ENCODE measurements around the gene DENND2C.

The DENND2C gene, protein sequence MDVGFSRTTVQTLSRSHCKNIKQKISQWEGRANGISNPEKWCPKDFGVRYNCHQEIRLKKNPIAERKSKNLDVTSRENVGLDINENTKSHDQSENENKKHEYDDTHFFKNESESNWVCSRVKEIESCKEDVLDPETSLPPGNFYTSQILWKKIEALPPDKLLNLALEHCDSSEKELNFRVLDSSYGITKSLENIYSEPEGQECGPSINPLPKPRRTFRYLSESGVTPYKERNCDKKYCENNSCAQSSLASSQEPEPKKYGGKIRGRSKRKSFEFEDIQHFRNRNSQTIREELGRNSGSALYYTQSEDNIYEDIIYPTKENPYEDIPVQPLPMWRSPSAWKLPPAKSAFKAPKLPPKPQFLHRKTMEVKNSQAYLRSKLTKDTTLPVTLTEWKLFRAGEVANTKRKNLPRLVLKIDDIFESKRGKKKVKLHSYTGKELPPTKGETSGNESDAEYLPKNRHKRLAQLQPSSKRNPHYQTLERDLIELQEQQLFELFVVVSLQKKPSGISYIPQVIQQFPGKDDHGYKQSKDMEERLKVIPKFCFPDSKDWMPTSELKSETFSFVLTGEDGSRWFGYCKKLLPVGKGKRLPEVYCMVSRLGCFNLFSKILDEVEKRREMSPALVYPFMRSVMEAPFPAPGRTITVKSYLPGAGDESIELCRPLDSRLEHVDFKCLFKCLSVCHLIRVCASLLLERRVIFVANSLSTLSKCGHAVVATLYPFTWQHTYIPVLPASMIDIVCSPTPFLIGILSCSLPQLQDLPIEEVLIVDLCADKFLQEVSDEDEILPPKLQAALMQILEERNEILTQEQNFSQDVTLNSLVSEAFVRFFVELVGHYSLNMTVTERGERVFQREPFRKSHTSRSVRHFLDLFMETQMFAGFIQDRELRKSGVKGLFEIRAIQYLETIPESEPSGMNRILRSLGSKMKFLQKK

DNA sequence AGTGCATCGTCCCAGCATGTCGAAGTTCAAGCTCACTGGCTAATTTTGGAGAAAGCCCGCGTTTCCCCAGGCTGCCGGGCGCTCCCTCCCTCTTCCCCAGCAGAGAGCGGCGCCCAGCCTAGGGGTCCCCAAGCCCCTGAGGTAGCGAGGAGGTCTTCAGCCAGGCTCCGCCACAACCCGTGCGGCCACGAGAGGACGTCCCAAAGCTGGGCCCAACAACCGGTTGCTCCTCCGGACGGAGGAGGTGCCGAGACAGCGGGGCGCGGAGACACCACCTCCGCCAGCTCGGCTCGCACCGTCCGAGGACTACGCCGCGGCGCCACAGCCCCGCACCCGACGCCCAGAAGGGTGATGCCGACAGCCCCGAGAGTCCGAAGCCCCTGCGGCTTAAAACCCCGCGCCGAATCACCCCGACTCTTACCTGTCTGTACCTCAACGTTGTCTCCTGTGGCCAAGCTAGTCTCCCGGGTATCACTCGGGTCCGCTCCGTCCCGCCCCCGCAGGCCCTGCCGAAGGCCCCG is at the start of gene DENND2C:
DENND2C (minus strand) TSS at position 488 of the 521 bp plus-strand sequence. CDS start 44,065 bp downstream, outside the sequence.
- in situ Hi-C loops (cut with HindIII; ENCODE audit: low sequenced_read_pairs) = no loop called here

DNA sequence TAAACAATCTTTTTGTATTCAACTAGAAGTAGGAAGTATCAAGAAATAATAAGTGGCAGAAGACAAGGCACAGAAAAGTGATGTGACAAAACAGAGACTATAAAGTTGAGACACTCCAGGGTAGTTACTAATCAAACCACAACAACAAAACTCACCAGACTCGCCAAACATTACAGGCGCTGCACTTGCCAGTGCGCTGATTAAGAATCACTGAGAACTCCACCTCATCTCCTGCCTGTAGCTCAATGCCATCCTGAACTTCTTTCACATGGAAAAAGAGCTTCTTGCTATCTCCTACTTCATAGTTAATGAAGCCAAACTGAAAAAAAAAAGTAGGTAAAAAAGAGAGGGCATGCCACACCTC is 49.6 kb upstream of the DENND2C start:
- in situ Hi-C loops (cut with HindIII; ENCODE audit: low sequenced_read_pairs) = no loop called here

DNA sequence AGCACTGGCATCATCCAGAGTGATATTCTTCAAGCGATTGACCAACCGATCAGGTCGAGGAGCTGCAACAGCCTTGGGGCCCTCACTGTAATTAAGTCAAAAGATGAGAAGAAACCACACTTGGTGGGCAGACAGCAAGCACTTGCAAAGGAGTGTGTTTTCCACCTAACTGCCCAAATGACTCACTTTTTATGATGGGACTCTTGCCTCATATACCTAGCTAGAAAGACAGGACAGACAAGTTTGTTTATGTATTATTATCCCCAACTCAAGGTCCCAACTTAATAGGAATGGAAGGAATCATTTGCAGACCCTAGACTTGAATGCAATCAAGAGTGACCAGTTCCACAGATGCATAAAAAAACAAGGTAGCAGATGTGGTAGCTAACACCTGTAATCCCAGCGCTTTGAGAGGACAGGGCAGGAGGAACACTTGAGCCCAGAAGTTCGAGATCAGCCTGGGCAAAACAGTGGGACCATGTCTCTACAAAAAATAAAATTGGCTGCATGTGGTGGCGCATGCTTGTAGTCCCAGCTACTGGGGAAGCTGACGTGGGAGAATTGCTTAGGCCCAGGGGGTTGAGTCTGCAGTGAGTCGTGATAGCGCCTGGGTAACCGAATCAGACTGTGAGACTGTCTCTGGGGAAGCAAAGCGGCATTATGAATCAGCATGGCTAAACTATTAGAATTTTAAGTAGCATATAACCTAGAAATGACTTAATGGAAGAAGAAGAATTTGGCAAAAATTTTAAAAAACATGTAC is 49.0 kb upstream of the DENND2C start:
- in situ Hi-C loops (cut with HindIII; ENCODE audit: low sequenced_read_pairs) = no loop called here

DNA sequence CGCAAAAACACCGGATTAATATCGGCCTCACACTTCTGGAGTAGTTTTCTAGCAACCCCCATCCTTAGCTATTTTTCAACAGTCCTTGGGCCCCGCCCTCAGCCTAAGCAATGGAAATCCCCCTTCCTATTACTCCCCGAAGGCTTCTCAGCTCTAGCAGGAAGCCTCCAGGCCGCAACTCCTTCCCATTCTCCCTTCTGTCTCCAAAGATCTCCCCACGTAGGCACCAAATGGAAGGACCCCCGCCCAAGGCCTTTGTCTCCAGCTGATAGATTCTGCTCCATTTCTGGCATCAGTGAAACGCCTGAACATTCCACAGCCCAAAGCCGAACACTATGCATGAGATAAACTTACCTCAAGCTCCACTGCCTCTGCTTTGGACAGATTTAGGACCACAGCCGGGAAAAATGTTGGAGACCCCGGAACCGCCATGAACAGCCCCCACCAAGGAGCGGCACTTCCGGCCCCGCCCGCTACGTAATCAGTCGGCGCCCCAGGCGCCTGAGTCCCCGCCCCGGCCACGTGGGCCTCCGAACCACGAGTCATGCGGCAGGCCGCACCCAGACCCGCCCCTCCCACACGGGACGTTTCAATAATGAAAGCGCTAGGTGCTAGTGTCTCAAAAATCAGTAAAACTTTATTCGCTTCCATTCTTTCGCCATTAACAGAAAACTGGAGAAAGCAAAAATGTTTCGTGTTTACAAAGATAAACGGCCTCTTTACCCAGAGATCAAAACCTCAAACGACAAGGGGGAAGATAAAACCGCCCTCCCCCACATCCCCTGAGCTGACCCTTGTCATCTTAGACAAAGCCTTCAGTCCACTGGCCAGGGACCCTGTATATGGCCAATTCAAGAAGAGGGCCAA is 46.7 kb upstream of the DENND2C start, which contains the start of gene NRAS:
NRAS (minus strand) TSS at position 468 of the 867 bp plus-strand sequence. CDS start 611 bp downstream, outside the sequence.
- in situ Hi-C loops (cut with HindIII; ENCODE audit: low sequenced_read_pairs) = no loop called here

DNA sequence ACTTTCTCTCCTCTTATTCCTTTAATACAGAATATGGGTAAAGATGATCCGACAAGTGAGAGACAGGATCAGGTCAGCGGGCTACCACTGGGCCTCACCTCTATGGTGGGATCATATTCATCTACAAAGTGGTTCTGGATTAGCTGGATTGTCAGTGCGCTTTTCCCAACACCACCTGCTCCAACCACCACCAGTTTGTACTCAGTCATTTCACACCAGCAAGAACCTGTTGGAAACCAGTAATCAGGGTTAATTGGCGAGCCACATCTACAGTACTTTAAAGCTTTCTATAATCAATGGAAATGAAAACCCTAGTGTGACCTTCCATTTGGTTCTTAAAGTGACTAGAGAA is 46.1 kb upstream of the DENND2C start:
- in situ Hi-C loops (cut with HindIII; ENCODE audit: low sequenced_read_pairs) = no loop called here

DNA sequence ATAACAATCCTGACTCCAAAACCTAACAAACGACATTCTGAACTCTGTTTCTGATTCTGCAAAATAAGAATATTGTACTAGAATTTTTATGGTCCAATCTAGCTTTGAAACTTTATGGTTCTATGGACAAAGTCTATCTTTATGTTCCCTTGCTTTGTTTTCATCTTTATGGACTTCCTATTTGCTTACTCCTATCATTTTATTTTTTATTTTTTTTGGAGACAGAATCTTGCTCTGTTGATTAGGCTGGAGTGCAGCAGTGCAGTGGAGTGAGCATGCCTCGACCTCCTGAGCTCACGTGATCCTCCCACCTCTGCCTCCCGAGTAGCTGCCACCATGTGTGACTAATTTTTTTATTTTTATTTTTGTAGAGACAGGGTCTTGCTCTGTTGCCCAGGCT is 43.1 kb upstream of the DENND2C start:
- in situ Hi-C loops (cut with HindIII; ENCODE audit: low sequenced_read_pairs) = no loop called here

DNA sequence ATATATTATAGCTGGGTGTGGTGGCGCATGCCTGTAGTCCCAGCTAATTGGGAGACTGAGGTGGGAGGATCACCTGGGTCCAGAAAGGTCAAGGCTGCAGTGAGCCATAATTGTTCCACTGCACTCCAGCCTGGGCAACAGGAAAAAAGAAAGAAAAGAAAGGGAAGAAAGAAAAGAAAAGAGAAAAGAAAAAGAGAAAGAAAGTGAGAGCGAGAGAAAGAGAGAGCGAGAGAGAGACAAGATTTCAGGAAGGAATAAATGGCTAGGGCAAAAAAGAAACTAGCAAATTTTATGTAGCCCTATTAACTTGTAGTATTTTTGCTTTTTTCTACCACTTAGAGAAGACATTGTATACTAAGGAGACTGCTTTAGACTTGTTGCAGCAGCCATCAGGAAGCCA is 40.5 kb upstream of the DENND2C start:
- in situ Hi-C loops (cut with HindIII; ENCODE audit: low sequenced_read_pairs) = no loop called here

DNA sequence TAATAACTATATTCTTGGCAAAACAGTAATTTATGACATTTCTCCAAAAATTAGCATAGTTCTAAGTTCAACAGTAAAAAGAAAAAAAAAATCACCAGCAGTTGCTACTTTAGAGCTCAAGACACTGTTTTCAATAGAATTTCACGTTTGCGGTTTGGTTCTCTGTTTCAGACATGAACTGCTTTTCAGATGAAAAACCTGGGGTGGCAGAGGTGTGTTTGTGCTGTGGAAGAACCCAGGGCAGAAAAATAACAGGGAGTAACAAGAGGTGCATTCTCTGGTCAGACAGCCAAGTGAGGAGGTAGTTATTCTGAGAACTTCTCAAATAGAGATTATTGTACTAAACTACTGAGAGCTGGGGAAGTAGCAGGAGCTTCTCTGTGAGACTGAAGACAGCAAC is 37.8 kb upstream of the DENND2C start:
- in situ Hi-C loops (cut with HindIII; ENCODE audit: low sequenced_read_pairs) = no loop called here

DNA sequence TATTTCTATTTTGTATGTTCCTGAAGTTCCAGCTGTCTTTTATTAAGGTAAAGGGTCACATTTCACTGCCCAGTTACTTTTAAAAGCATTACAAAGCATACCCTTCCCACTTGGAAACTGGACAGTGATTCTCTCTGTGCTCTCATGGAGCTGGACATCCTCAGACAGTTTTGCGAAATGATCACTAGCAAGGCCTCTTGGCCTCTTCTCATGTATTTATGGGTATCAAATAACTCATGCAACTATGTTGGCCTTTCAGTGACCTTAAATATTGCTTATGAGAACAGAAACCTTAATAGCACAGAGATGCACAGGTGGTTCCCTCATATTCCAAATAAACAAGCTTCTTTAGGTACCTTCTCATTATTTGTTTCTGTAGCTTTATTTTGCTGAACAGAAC is 33.4 kb upstream of the DENND2C start:
- in situ Hi-C loops (cut with HindIII; ENCODE audit: low sequenced_read_pairs) = no loop called here

DNA sequence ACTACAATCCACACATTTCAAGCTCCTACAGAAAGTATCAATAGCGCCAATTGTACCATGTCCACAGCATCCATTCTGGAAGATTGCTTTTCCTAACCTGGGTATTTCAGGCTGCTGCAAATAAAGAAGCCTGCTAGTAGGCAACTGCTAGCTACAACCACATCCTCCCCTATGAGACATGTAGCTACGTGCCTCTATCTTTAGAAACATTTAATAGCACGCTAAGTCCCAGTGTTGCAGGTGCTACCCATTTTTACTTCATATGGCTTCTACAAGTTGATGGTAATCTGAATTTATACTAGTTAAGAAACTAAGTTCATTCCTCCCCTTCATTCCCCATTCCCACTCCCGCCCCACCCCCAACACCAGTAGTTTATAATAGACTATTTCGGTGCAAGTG is 32.9 kb upstream of the DENND2C start:
- in situ Hi-C loops (cut with HindIII; ENCODE audit: low sequenced_read_pairs) = no loop called here

DNA sequence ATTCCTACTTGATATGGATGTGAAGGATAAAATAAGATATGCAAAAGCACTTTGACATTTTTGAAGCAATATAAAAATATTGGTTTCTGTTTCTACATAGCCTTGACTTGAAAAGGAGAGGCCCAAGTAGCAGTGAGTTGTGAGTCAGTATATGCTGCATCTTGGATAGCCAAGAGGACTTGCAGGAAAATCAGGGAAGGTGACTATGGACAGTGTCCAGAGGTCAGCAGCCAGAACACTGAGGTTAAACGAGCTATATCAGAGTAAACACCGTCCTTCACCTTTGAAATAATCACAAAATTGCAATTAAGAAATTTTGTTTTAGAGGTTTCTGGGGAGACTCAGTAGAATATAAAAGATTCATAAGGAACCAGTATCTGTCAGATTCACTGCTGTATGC is 32.1 kb upstream of the DENND2C start:
- in situ Hi-C loops (cut with HindIII; ENCODE audit: low sequenced_read_pairs) = no loop called here

DNA sequence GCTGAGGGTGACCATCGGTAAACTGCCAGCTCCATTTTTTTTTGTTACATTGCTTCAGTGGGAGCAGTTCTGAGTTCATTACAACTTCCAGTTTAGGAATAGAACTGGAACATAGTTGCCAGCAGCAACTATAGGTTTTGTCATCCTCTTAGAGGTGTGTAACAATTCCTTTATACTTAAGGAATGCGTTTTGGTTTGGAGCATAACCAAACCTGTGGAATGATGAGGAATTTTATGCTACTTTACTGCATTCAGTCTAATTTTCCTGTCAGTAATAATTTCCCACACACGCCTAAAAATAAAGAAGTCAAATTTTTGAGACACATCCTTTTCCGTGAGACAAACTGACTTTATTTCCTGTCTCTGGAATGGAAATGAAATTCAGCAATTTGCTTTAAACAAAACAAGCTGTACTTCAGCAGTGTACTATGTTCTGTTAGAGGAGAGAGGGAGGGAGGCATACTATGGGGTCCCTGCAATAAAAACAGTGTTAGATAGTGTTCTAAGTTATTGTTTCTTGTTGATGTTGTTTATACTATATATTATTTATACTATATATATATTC is 30.3 kb upstream of the DENND2C start:
- in situ Hi-C loops (cut with HindIII; ENCODE audit: low sequenced_read_pairs) = no loop called here

DNA sequence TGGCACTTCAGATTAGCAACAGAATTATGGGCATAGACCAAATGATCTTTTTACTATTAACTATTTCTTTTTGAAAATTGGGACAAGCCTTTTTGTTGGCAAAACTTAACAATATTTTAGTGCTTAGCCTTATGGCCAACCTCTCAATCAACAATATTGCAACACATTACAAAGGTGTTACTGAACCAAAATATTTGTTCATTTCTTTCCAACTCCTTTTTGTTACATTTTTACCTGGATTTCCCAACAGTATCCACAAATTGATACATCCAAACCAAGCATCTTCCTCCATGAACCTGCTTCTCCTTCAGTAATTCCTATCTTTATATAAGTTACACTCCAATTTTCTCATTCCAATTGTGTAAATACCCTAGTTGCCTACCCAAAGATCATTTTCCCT is 27.0 kb upstream of the DENND2C start:
- in situ Hi-C loops (cut with HindIII; ENCODE audit: low sequenced_read_pairs) = no loop called here

DNA sequence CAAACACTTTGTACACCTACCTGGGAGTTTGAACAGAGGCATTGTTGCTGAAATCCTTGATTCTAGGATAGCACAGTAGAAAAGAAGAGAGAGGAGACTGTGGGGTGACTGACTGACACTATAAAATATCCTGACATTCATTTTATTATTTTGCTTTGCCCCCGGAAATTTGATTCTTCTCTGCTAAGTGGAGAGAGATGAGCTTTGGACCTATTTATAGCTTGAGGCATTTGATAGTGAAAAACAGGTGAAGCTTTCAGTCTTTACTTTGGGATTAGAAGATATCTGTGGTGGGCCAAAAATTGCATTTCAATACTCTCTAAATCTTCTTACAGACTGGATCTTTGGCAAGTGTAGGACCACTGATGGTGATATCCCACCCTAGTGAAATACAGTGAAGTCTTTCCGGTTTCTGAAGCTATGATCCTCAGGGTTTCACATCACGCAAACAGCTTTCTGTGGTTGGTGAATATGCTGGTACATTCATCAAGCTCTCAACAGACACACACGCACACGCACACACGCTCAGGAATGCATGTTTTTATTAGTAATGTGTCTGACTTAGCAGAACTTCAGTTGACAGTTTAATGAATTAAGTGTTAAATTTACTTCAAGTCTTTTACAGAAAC is 25.7 kb upstream of the DENND2C start, which contains the start of gene AMPD1:
AMPD1 (minus strand) TSS at position 117 of the 629 bp plus-strand sequence; CDS start at position 42, 75 bp downstream.
- in situ Hi-C loops (cut with HindIII; ENCODE audit: low sequenced_read_pairs) = no loop called here

DNA sequence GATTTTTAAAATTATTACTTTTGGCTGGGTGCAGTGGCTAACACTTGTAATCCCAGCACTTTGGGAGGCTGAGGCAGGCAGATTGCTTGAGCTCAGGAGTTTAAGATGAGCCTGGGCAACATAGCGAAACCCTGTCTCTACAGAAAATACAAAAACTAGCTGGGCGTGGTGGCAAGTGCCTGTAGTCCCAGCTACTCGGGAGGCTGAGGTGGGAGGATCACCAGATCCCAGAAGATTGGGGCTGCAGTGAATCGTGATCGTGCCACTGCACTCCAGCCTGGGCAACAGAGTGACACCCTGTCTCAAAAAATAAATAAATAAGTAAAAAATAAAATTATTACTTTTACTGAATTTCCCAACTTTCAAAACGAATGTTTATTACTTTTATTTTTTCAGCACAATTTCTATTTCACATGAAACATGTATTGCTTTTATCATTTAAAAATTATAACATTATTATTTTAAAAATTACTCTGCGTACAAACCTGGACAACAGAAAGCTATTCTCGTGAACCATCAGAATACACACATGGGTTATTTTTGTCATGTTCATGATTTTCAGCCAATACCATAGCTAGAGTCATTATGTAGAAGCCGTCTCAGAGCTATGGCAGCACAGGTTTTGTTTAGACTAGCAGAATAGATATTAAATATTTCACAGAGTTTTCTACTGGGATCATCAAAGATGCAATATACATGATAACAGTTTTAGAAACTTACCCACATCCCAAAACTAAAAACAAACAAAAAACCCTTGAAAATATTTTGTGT is 24.9 kb upstream of the DENND2C start:
- in situ Hi-C loops (cut with HindIII; ENCODE audit: low sequenced_read_pairs) = no loop called here

DNA sequence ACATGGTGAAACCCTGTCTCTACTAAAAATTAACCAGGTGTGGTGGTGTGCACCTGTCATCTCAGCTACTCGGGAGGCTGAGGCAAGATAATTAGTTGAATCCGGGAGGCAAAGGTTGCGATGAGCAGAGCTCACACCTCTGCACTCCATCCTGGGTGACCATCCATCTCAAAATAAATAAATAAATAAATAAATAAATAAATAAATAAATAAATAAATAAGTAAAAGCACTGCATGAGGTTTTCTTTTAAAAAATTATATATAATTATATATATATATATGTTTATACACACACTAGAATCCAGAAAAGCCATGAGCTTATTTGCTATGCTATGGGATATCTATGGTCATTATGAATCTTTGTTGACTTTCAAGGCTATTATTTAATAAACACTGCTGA is 23.1 kb upstream of the DENND2C start:
- in situ Hi-C loops (cut with HindIII; ENCODE audit: low sequenced_read_pairs) = no loop called here

DNA sequence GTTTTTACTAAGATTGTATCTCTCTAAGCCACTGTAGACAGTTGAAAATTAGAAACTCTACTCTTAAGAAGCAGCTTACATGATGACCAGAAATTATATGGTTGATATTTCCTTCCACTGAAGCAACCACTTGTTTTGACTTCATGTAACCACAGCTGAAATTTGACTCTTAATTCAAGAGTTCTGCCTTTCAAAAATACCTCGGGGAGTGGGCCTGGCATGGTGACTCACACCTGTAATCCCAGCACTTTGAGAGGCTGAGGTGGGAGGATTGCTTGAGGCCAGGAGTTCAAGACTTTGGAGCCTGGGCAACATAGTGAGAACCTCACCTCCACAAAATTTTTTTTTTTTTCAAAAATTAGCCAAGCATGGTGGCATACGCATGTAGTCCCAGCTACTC is 21.2 kb upstream of the DENND2C start:
- in situ Hi-C loops (cut with HindIII; ENCODE audit: low sequenced_read_pairs) = no loop called here

DNA sequence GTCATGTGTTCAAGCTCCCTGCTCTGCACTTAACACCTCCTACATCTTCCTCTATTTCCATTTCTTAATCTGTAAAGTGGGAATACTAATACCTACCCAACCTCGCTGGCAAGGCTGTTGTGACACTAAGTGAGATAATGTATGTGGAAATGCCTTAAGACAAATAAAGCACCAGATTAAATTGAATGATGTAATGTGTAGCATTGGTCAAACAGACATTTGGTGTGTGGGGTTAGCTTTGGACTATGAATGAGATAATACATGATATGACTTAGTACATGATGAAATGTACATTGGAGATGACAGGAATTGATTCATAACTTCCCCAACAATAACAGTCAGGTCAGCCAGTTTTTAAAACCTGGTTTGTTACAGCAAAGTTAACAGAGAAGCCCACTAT is 20.3 kb upstream of the DENND2C start:
- in situ Hi-C loops (cut with HindIII; ENCODE audit: low sequenced_read_pairs) = no loop called here

Measured in DLD1 (cell line).